Dendritic cell treated with granulocyte-macrophage colony-stimulating factor and Interleukin-4, amounts not matched to agents 40 ng/mL and 50 ng/mL, for 4 days (primary cell): ENCODE data around the gene PCDHGA1.

Experiments used
- H3K27ac Mint-ChIP-seq: one replicate; pipeline ENCODE4 v1.8.0; 2022; ENCODE audit warnings: mild to moderate bottlenecking, mixed read lengths
- H3K27me3 Mint-ChIP-seq: one replicate; pipeline ENCODE4 v1.8.0; 2022; ENCODE audit warnings: mild to moderate bottlenecking, mixed read lengths
- H3K36me3 Mint-ChIP-seq: one replicate; pipeline ENCODE4 v1.8.0; 2022; ENCODE audit warnings: low read depth, mixed read lengths
- H3K4me1 Mint-ChIP-seq: one replicate; pipeline ENCODE4 v1.8.0; 2022; ENCODE audit warnings: low read depth, mixed read lengths
- H3K4me3 Mint-ChIP-seq: one replicate; pipeline ENCODE4 v1.8.0; 2022; ENCODE audit warnings: mild to moderate bottlenecking, moderate library complexity, mixed read lengths
- H3K9me3 Mint-ChIP-seq: one replicate; pipeline ENCODE4 v1.8.0; 2022; ENCODE audit warnings: mixed read lengths
- intact Hi-C: fragments of 100-400 bp; cut with micrococcal nuclease; formaldehyde crosslinking; loops from one replicate; pipeline ENCODE4 v1.15.0; 2022

PCDHGA1 gene

DNA sequence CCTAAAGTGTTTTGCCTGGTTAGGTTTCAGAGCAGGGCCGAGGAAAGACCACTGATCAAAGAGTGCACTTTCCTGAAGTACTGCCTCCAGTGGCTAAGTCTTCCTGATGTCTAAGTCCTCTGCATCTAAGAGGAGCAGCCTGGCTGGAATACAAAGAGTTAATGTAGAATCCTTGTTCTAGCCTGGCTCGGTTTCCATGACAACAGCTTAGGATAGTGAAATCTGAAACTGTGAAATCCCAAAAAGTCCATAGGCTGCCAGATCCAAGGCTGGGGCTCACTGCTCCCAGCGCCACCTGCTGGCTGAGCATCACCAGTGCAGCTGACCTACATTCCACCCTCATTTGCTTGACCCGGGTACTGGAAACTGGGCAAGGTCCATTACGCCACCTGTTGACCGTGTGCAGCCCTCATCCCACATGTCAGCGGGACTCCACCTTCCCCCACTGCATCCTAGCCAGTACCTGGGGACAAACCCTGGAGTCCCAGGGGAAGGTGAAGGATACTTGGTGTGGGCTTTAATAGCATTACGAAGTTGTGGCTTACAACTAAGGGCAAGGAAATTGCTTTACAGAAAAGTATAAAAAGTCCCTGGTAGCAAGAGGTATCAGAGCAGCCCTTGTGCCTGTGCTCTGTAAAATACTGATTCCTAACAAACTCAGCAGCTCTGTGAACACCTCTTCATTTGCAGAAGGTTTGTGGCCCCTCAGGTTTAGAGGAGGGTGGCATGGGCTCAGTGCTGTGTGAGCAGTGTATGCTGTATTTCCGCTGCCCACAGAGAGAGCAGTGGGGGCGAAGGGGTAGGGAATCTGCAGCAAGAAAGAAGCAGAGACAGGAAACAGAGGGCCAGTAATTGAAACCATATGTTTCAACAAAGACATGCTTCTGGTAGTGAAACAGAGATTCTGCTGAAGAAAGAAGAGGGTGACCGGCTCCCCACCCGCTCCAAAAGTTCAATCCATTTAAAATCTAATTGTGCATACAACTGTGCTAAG lies 194.6 kb downstream of the PCDHGA1 start:
- intact Hi-C loops = loop anchor here (2.0 to 5.0 kb wide), 2 partner anchors 32 to 104 kb away; partner anchors contain the start of gene PCDHGA11
- H3K27ac Mint-ChIP-seq = no peak overlapping the region
- no peaks in the 10 kb centered on the region for H3K9me3 Mint-ChIP-seq
- H3K4me1 Mint-ChIP-seq = peaks cover 35% of the 10 kb centered on the region
- H3K27me3 Mint-ChIP-seq = no peaks in the 10 kb centered on the region
- no peak overlapping the region for H3K4me3 Mint-ChIP-seq
- H3K36me3 Mint-ChIP-seq = peaks cover 28% of the 10 kb centered on the region

DNA sequence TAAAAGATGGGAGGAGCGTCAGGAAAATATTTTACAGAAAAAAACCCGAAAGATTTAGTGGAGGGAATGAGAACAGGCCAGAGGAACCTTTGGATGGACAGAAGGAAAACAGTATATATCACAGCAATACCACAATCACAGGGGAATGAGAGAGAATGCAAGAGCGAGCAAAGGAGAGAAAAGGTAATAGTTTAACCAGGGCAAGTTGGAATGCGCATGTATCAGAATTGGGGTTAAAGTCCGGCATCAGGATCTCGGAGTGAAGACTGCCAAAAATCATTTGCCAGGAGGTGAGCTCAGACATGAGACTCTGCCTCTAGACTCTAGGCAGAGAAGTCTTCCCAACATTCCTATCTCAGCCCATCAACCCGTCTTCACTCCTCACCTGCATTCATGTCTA lies 195.3 kb downstream of the PCDHGA1 start:
- intact Hi-C loops = loop anchor here (2.0 kb wide), 1 partner anchor 105 kb away; the partner anchor contains the start of gene PCDHGA11
- Mint-ChIP-seq H3K36me3 (peaks cover 20% of the 10 kb centered on the region), H3K27me3 (no peaks in the 10 kb centered on the region), H3K27ac (no peak overlapping the region), H3K9me3 (no peaks in the 10 kb centered on the region), H3K4me3 (no peak overlapping the region), H3K4me1 (peaks cover 27% of the 10 kb centered on the region)

DNA sequence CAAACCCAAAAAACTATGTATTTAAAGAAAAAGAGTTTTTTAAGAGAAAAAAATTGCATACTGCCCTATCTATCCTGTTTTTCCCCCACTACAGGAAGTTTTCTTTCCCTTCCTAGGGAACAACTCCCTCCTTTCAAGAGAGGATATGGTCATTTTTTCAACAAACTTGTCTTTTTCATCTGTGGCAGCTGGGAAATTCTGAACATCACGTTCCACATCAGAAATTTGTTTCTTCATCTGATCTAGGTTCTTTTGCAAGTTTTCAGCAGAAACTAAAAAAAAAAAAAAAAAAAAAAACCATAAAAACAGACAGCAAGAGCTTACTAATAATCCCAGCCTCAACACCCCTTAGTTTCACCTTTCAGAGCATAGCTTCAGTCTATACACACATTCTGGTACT lies 197.1 kb downstream of the PCDHGA1 start:
- Mint-ChIP-seq H3K9me3 (no peaks in the 10 kb centered on the region), H3K4me3 (no peak overlapping the region), H3K27ac (no peak overlapping the region), H3K4me1 (peaks cover 9% of the 10 kb centered on the region), H3K27me3 (no peaks in the 10 kb centered on the region), H3K36me3 (peaks cover 3% of the 10 kb centered on the region)
- intact Hi-C loops = no loop called here

DNA sequence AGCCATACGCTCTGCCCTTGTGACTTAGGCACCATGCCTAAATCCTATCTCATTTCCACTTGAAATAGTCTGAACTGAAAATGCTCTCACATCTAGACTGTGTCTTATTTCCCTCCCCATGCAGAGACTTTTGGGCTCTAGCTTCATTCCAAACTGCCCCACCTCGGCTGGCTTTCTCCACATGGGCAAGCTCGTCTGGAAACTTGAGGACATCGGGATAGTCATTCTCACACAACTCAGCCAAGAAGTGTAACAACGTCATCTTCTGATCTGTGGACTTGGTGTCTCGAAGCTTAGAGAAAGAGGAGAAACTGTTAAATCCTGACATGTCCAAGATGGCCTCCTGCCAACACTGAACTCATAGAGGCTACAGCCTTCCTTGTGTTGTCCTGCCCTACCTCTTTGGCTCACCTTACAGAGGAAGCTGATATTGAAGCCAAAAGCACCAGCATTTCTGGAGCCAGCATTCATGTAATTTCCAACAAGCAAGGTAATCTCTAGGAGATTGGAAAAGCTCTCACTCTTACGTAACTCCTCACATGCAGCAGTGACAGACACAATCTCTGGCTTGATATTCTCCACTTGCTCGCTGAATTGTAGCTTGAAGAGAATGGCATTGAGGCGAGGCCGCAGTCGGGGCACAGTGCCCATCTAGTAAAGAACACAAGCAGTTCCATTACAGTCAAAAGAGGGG lies 198.1 kb downstream of the PCDHGA1 start:
- H3K4me1 Mint-ChIP-seq = no peaks in the 10 kb centered on the region
- no peaks in the 10 kb centered on the region for H3K36me3 Mint-ChIP-seq
- no peaks in the 10 kb centered on the region for H3K27me3 Mint-ChIP-seq
- H3K4me3 Mint-ChIP-seq = no peak overlapping the region
- no peaks in the 10 kb centered on the region for H3K9me3 Mint-ChIP-seq
- H3K27ac Mint-ChIP-seq = no peak overlapping the region
- intact Hi-C loops = no loop called here

DNA sequence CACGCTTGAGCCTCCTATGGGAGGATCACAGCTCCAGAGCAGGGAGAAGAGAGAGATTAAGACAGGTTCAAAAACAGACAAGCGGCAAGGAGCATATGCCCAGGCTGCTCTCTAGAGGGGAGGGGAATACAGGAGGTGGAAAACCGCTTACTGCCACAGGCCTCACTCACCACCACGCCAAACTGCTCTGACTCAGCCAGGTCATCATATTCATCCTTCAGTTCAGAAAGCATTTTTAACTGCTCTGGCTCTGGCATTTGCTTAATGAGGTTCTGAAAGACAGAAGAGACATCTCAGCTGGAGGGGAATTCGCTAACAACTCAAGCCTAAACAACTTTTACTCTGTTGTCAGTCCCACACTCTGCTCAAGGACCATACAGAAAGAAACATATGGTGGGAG lies 198.7 kb downstream of the PCDHGA1 start:
- intact Hi-C loops = no loop called here
- Mint-ChIP-seq H3K4me3 (no peak overlapping the region), H3K9me3 (no peaks in the 10 kb centered on the region), H3K36me3 (peaks cover 4% of the 10 kb centered on the region), H3K27me3 (no peaks in the 10 kb centered on the region), H3K4me1 (no peaks in the 10 kb centered on the region), H3K27ac (no peak overlapping the region)

DNA sequence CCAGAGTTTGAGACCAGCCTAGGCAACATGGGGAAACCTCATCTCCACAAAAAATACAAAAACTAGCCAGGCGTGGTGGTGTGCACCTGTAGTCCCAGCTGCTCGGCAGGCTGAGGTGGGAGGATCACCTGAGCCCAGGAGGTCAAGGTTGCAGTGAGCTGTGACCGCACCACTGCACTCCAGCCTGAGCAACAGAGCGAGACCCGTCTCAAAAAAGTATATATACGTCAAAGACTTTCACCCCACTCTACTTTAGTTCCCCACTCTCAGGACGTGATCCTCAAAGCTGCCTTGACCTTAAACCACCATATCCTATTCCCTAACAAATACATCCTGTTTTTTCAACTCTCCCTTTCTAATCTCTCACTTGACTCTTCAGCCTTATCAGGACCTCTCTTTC lies 199.6 kb downstream of the PCDHGA1 start:
- Mint-ChIP-seq H3K4me1 (no peaks in the 10 kb centered on the region), H3K27me3 (no peaks in the 10 kb centered on the region), H3K4me3 (no peak overlapping the region), H3K27ac (no peak overlapping the region), H3K36me3 (peaks cover 13% of the 10 kb centered on the region), H3K9me3 (no peaks in the 10 kb centered on the region)
- intact Hi-C loops = no loop called here

DNA sequence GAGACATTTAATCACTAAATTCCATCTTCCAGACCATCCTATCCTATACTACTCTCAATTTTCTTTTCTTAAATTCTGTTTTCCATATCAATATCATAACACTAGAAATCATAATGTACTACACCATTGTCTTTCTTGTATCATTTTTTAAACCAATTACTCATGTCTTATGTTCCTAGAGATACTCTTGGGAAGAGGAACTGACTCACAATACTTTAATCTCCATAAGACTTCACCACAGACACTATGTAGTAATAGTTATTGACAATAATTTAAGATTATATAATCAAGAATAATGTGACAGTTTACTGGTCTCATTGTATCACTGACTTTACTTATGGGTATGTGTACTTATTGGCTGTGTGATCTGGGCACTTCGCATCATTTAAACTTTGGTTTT lies 202.4 kb downstream of the PCDHGA1 start:
- Mint-ChIP-seq H3K27me3 (no peaks in the 10 kb centered on the region), H3K9me3 (no peaks in the 10 kb centered on the region), H3K4me3 (no peak overlapping the region), H3K4me1 (no peaks in the 10 kb centered on the region), H3K27ac (no peak overlapping the region), H3K36me3 (peaks cover 41% of the 10 kb centered on the region)
- intact Hi-C loops = no loop called here

DNA sequence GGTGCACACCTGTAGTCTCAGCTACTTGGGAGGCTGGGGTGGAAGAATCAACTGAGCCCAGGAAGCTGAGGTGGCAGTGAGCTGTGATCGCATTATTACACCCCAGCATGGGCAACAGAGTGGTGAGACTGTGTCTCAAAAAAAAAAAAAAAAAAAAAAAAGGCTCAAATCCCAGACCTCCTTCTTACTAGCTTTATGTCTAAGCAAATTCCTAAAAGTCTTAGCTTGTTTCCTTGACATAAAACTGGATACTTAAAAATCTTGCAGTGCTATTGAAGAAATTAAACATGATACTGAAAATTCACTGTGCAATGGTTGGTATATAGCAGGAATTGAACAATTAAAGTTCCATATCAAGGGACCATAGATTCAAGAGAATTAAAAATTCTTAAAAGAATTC lies 203.6 kb downstream of the PCDHGA1 start:
- no peaks in the 10 kb centered on the region for H3K9me3 Mint-ChIP-seq
- H3K27ac Mint-ChIP-seq = no peak overlapping the region

DNA sequence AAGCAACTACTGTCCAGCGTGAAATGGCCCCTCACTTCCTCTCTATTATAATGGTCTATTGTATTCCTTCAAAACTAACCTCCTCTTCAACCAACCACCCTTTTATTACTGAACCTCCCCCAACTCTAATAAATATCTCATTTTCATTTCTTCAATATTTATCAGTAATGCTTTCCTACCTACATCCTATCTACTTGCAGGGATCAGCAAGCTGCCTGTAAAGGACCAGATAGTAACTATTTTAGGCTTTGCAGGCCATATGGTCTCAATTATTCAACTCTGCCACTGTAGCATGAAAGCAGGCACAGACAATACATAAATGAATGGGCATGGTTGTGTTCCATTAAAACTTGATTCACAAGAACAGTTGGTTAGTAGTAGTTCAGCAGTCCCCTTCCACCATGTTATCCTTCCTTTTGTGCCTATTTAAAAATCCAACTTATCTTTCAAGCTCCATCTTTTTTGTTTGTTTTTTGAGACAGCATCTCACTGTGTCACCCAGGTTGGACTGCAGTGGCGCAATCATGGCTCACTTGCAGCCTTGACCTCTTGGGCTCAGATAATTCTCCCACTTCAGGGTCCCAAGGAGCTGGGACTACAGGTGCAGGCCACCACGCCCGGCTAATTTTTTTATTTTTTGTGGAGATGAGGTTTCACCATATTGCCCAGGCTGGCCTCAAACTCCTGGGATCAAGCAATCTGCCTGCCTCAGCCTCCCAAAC lies 204.3 kb downstream of the PCDHGA1 start:
- Mint-ChIP-seq H3K9me3 (no peaks in the 10 kb centered on the region), H3K4me1 (no peaks in the 10 kb centered on the region), H3K27ac (no peak overlapping the region), H3K36me3 (peaks cover 61% of the 10 kb centered on the region), H3K4me3 (no peak overlapping the region), H3K27me3 (no peaks in the 10 kb centered on the region)
- intact Hi-C loops = no loop called here

More for the DNA sequence above, 203.6 kb downstream of the PCDHGA1 start:
- H3K27me3 Mint-ChIP-seq = no peaks in the 10 kb centered on the region
- no peak overlapping the region for H3K4me3 Mint-ChIP-seq
- peaks cover 53% of the 10 kb centered on the region for H3K36me3 Mint-ChIP-seq
- intact Hi-C loops = no loop called here
- H3K4me1 Mint-ChIP-seq = no peaks in the 10 kb centered on the region

DNA sequence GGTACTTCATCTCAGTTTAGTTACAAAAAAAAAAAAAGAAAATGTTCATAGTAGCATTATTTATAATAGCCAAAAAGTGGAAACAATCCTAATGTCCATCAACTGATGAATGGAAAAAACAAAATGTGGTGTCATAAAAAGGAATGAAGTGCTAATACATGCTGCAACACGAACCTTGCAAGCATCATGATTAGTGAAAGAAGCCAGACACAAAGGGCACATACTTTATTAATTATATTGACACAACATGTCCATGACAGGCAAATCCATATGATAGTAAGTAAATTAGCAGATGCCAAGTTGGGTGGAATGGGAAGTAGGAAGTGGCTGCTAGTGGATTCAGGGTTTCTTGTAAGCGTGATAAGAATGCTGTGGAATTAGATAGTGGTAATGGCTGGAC lies 212.7 kb downstream of the PCDHGA1 start:
- peaks cover 14% of the 10 kb centered on the region for H3K9me3 Mint-ChIP-seq
- intact Hi-C loops = no loop called here
- H3K27ac Mint-ChIP-seq = no peak overlapping the region
- H3K36me3 Mint-ChIP-seq = peaks cover 92% of the 10 kb centered on the region
- no peak overlapping the region for H3K4me3 Mint-ChIP-seq
- no peaks in the 10 kb centered on the region for H3K4me1 Mint-ChIP-seq
- H3K27me3 Mint-ChIP-seq = no peaks in the 10 kb centered on the region

DNA sequence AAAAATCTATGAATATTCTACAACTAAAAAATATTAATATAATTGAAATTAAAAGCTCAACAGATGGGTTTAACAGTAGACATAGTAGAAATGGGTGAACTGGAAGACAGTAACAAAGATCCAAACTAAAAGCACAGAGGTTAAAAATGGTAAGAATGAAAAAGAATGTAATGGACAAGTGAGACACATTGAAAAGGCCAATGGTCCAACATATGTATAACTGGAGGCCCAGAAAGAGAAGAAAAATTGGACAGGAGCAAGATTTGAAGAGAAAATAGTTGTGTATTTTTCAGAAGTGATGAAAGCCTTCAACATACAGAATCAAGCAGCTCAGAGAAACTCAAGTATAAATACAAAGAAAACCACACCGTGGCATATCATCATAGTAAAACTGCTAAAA lies 217.2 kb downstream of the PCDHGA1 start:
- Mint-ChIP-seq H3K27ac (no peak overlapping the region), H3K4me1 (peaks cover 12% of the 10 kb centered on the region)

DNA sequence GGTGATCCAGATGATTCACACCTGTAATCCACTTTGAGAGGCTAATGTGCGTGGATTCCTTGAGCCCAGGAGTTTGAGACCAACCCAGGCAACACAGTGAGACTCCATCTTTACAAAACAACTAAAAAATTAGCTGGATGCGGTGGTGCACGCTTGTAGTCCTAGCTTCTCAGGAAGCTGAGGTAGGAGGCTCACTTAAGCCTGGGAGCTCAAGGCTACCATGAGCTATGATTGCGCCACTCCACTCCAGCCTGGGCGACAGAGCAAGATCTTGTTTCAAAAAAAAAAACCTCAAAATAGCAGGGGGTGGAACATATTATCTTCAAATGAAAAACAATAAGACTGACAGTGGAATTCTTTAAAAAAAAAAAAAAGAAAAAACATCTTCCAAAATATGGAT lies 217.6 kb downstream of the PCDHGA1 start:
- H3K27me3 Mint-ChIP-seq = no peaks in the 10 kb centered on the region
- H3K27ac Mint-ChIP-seq = no peak overlapping the region
- H3K9me3 Mint-ChIP-seq = peaks cover 15% of the 10 kb centered on the region
- peaks cover 89% of the 10 kb centered on the region for H3K36me3 Mint-ChIP-seq
- no peak overlapping the region for H3K4me3 Mint-ChIP-seq
- intact Hi-C loops = no loop called here
- H3K4me1 Mint-ChIP-seq = peaks cover 12% of the 10 kb centered on the region

More for the DNA sequence above, 217.2 kb downstream of the PCDHGA1 start:
- Mint-ChIP-seq H3K36me3 (peaks cover 89% of the 10 kb centered on the region), H3K9me3 (peaks cover 15% of the 10 kb centered on the region), H3K4me3 (no peak overlapping the region), H3K27me3 (no peaks in the 10 kb centered on the region)
- intact Hi-C loops = no loop called here

DNA sequence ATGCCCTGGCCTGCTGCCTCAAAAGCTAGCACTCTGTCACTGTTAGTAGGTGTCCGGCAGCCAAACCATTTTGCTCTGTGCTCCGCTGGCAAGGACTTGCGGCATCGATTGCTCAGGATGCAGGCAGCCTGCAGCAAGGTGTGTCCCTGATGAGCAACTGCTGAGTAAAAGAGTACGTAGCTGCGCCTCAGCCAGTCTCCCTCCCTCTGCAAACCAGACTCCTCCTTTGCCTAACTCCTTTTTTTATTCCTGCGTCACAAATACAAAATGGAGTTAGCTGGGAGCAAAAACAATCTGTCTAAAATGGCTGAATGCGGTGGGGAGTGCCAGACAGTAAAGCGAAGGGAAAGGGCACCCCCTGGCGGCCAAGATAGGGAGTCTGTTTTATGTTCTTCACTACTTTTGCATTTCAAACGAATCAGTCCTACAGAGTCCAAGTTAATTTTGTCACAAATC lies 227.4 kb downstream of the PCDHGA1 start:
- Mint-ChIP-seq H3K4me1 (peaks cover 10% of the 10 kb centered on the region), H3K27me3 (no peaks in the 10 kb centered on the region), H3K27ac (no peak overlapping the region), H3K4me3 (no peak overlapping the region), H3K9me3 (no peaks in the 10 kb centered on the region), H3K36me3 (peaks cover 97% of the 10 kb centered on the region)
- intact Hi-C loops = loop anchor here (5.0 kb wide), 1 partner anchor 35 kb away; no protein-coding TSS in a partner anchor
